ENCODE data around the gene CRIP1.

CRIP1 gene

GRCh38 chr14:105499256-105500035 is 12.8 kb downstream of the CRIP1 start:
- no peaks in the 10 kb centered on the region for H4K20me1 ChIP-seq (ENCODE audit: low read depth, low read length)
- no peaks in the 10 kb centered on the region for H3K27me3 ChIP-seq (ENCODE audit: low read length)
- no peaks in the 10 kb centered on the region for H3F3A ChIP-seq (ENCODE audit: insufficient read depth)
- H3K36me3 ChIP-seq (ENCODE audit: low read length): no peaks in the 10 kb centered on the region
- no peaks in the 10 kb centered on the region for H3K9me2 ChIP-seq (replicated peaks; ENCODE audit: insufficient read depth, low read length)
- no peaks in the 10 kb centered on the region for H3K9me3 ChIP-seq (ENCODE audit: insufficient read depth, low read length)
- H2AFZ ChIP-seq (ENCODE audit: low read depth, low read length, severe bottlenecking): no peak overlapping the region
- H3K4me2 ChIP-seq (ENCODE audit: low read depth, low read length, poor library complexity, severe bottlenecking): no peak overlapping the region
- H3K9ac ChIP-seq (ENCODE audit: low read length): no peak overlapping the region
- H3K27ac ChIP-seq (ENCODE audit: low read depth, low read length): no peak overlapping the region
- H3K79me2 ChIP-seq (ENCODE audit: insufficient read depth, low read length): no peaks in the 10 kb centered on the region
- TF ChIP-seq CTCF (IDR thresholded peaks at IDR 0.05; ENCODE audit: insufficient read depth, low read length, poor library complexity, severe bottlenecking) (no peak), EZH2phosphoT487 (conservative IDR thresholded peaks at IDR 0.05; ENCODE audit: low read length) (no peak)
- no peak overlapping the region for H3K4me3 ChIP-seq (ENCODE audit: insufficient read depth, low read length, poor library complexity, severe bottlenecking)

- H3K9me2 ChIP-seq (replicated peaks; ENCODE audit: insufficient read depth, low read length): no peaks in the 10 kb centered on the region
- no peaks in the 10 kb centered on the region for H3K36me3 ChIP-seq (ENCODE audit: low read length)
- H3K9me3 ChIP-seq (ENCODE audit: insufficient read depth, low read length): no peaks in the 10 kb centered on the region
- H3K4me2 ChIP-seq (ENCODE audit: low read depth, low read length, poor library complexity, severe bottlenecking): no peak overlapping the region
- H3K27ac ChIP-seq (ENCODE audit: low read depth, low read length): no peak overlapping the region
- no peaks in the 10 kb centered on the region for H3K79me2 ChIP-seq (ENCODE audit: insufficient read depth, low read length)
- no peaks in the 10 kb centered on the region for H3K27me3 ChIP-seq (ENCODE audit: low read length)
- no peak for TF ChIP-seq EZH2phosphoT487 (conservative IDR thresholded peaks at IDR 0.05; ENCODE audit: low read length)
- no peak for TF ChIP-seq CTCF (IDR thresholded peaks at IDR 0.05; ENCODE audit: insufficient read depth, low read length, poor library complexity, severe bottlenecking)
- H3K4me3 ChIP-seq (ENCODE audit: insufficient read depth, low read length, poor library complexity, severe bottlenecking): no peak overlapping the region
- no peak overlapping the region for H2AFZ ChIP-seq (ENCODE audit: low read depth, low read length, severe bottlenecking)
- no peaks in the 10 kb centered on the region for H4K20me1 ChIP-seq (ENCODE audit: low read depth, low read length)
- H3F3A ChIP-seq (ENCODE audit: insufficient read depth): no peaks in the 10 kb centered on the region
- H3K9ac ChIP-seq (ENCODE audit: low read length): no peak overlapping the region
These were observed 13.5 kb downstream of the CRIP1 start for GRCh38 chr14:105500036-105500725.

- H3K36me3 ChIP-seq (ENCODE audit: low read length): no peaks in the 10 kb centered on the region
- no peak overlapping the region for H3K4me2 ChIP-seq (ENCODE audit: low read depth, low read length, poor library complexity, severe bottlenecking)
- no peaks in the 10 kb centered on the region for H3F3A ChIP-seq (ENCODE audit: insufficient read depth)
- no peaks in the 10 kb centered on the region for H3K9me2 ChIP-seq (replicated peaks; ENCODE audit: insufficient read depth, low read length)
- no peaks in the 10 kb centered on the region for H3K79me2 ChIP-seq (ENCODE audit: insufficient read depth, low read length)
- no peak for TF ChIP-seq CTCF (IDR thresholded peaks at IDR 0.05; ENCODE audit: insufficient read depth, low read length, poor library complexity, severe bottlenecking)
- no peak for TF ChIP-seq EZH2phosphoT487 (conservative IDR thresholded peaks at IDR 0.05; ENCODE audit: low read length)
- no peaks in the 10 kb centered on the region for H4K20me1 ChIP-seq (ENCODE audit: low read depth, low read length)
- no peak overlapping the region for H3K4me3 ChIP-seq (ENCODE audit: insufficient read depth, low read length, poor library complexity, severe bottlenecking)
- H3K9me3 ChIP-seq (ENCODE audit: insufficient read depth, low read length): no peaks in the 10 kb centered on the region
- H3K27ac ChIP-seq (ENCODE audit: low read depth, low read length): no peak overlapping the region
- no peak overlapping the region for H3K9ac ChIP-seq (ENCODE audit: low read length)
- no peak overlapping the region for H2AFZ ChIP-seq (ENCODE audit: low read depth, low read length, severe bottlenecking)
- no peaks in the 10 kb centered on the region for H3K27me3 ChIP-seq (ENCODE audit: low read length)
These were observed 14.0 kb downstream of the CRIP1 start for GRCh38 chr14:105500726-105501101.

All from SU-DHL-6 (cell line).